Neural crest cell (in vitro differentiated cells): ENCODE data around the gene BCL2L13. TPM values are rescaled to one million over a fixed set of nuclear protein-coding genes. Genes with fewer than 3 reads are reported as not detected.
"Not testable (repeated sequence)": the region's sequence is repeated elsewhere in the genome, so short reads cannot be mapped to it uniquely, and the experiment has no call there.

Source experiments
- DNase-seq: peaks from one replicate; pipeline ENCODE4 v3.0.0; 2021; ENCODE audit warnings: low read depth, mixed read lengths, low spot score
- H3K27ac Mint-ChIP-seq: one replicate; pipeline ENCODE4 v1.8.0; 2021; ENCODE audit warnings: mild to moderate bottlenecking, mixed read lengths; ENCODE audit not compliant: unreplicated experiment
- H3K27me3 Mint-ChIP-seq: 2 replicates; pipeline ENCODE4 v1.8.0; 2021; ENCODE audit warnings: low read depth, mild to moderate bottlenecking, mixed read lengths
- H3K36me3 Mint-ChIP-seq: 2 replicates; pipeline ENCODE4 v1.8.0; 2021; ENCODE audit warnings: low read depth, mild to moderate bottlenecking, mixed read lengths
- H3K4me1 Mint-ChIP-seq: 2 replicates; pipeline ENCODE4 v1.8.0; 2021; ENCODE audit warnings: mixed read lengths
- H3K4me3 Mint-ChIP-seq: one replicate; pipeline ENCODE4 v1.8.0; 2021; ENCODE audit warnings: mild to moderate bottlenecking, mixed read lengths
- H3K9me3 Mint-ChIP-seq: 2 replicates; pipeline ENCODE4 v1.8.0; 2021; ENCODE audit warnings: mixed read lengths
- CTCF ChIP-seq: fragments of 200-600 bp; sonication (generic); conservative IDR thresholded peaks from 2 replicates; pipeline ENCODE4 v1.5.0; 2021; ENCODE audit warnings: antibody characterized with exemption, mild to moderate bottlenecking
- total RNA-seq: library from RNA; stranded (reverse); gene quantifications from 2 replicates; pipeline ENCODE4 v1.2.1, GENCODE V29; 2021

BCL2L13 gene
- total RNA-seq, 1 donor from 2014 or later = 37.5 TPM

- no peaks in the 10 kb centered on the region for H3K27me3 Mint-ChIP-seq
- no peak overlapping the region for H3K27ac Mint-ChIP-seq
- no peak overlapping the region for H3K4me3 Mint-ChIP-seq
- no peaks in the 10 kb centered on the region for H3K36me3 Mint-ChIP-seq
- no peak for TF ChIP-seq CTCF
- no peak for DNase-seq
- no peaks in the 10 kb centered on the region for H3K9me3 Mint-ChIP-seq
- no peaks in the 10 kb centered on the region for H3K4me1 Mint-ChIP-seq
These were observed 57.4 kb downstream of the BCL2L13 start for GRCh38 chr22:17695986-17696385.

GRCh38 chr22:17697196-17697595, 58.6 kb downstream of the BCL2L13 start:
- not testable (repeated sequence) for H3K27ac Mint-ChIP-seq, H3K4me3 Mint-ChIP-seq, H3K9me3 Mint-ChIP-seq, H3K4me1 Mint-ChIP-seq, H3K27me3 Mint-ChIP-seq, DNase-seq, H3K36me3 Mint-ChIP-seq

GRCh38 chr22:17698276-17698675, 59.7 kb downstream of the BCL2L13 start:
- H3K27ac Mint-ChIP-seq, DNase-seq, H3K4me3 Mint-ChIP-seq, H3K27me3 Mint-ChIP-seq, H3K4me1 Mint-ChIP-seq, H3K36me3 Mint-ChIP-seq, H3K9me3 Mint-ChIP-seq: not testable (repeated sequence)

- Mint-ChIP-seq H3K9me3 (no peaks in the 10 kb centered on the region), H3K27me3 (no peaks in the 10 kb centered on the region), H3K27ac (no peak overlapping the region), H3K36me3 (no peaks in the 10 kb centered on the region), H3K4me1 (no peaks in the 10 kb centered on the region), H3K4me3 (no peak overlapping the region)
- TF ChIP-seq CTCF = no peak
- DNase-seq = no peak
These were observed 60.4 kb downstream of the BCL2L13 start for GRCh38 chr22:17698948-17699347.

- H3K4me3 Mint-ChIP-seq = no peak overlapping the region
- H3K4me1 Mint-ChIP-seq = no peaks in the 10 kb centered on the region
- no peak for DNase-seq
- H3K27me3 Mint-ChIP-seq = no peaks in the 10 kb centered on the region
- no peak for TF ChIP-seq CTCF
- no peak overlapping the region for H3K27ac Mint-ChIP-seq
- H3K9me3 Mint-ChIP-seq = no peaks in the 10 kb centered on the region
- no peaks in the 10 kb centered on the region for H3K36me3 Mint-ChIP-seq
These were observed 61.3 kb downstream of the BCL2L13 start for GRCh38 chr22:17699696-17700340.

GRCh38 chr22:17700778-17701177, 62.2 kb downstream of the BCL2L13 start:
- no peak overlapping the region for H3K27ac Mint-ChIP-seq
- DNase-seq = no peak
- no peak overlapping the region for H3K4me3 Mint-ChIP-seq
- H3K9me3 Mint-ChIP-seq = no peaks in the 10 kb centered on the region
- H3K4me1 Mint-ChIP-seq = no peaks in the 10 kb centered on the region
- H3K27me3 Mint-ChIP-seq = no peaks in the 10 kb centered on the region
- H3K36me3 Mint-ChIP-seq = no peaks in the 10 kb centered on the region
- no peak for TF ChIP-seq CTCF

- Mint-ChIP-seq H3K27ac (no peak overlapping the region), H3K4me3 (no peak overlapping the region), H3K36me3 (no peaks in the 10 kb centered on the region), H3K9me3 (no peaks in the 10 kb centered on the region), H3K27me3 (no peaks in the 10 kb centered on the region), H3K4me1 (peaks cover 12% of the 10 kb centered on the region)
- TF ChIP-seq CTCF = no peak
- DNase-seq = no peak
These were observed 65.3 kb downstream of the BCL2L13 start for GRCh38 chr22:17703811-17704210.
